HG02852 (cell line): Measurements from ENCODE around the gene DTX4.
A peak's percentile ranks its signal among the peaks of the same experiment; 100 is the strongest.

Experiments
- ATAC-seq: cut with Tn5 transposase; IDR thresholded peaks from one replicate; pipeline ENCODE4 v1.9.1; 2021; ENCODE audit warnings: mild to moderate bottlenecking, moderate library complexity; ENCODE audit not compliant: unreplicated experiment

Gene DTX4

GRCh38 chr11:59172345-59173079, 580 bp downstream of the DTX4 start:
- peak; percentile 38 for ATAC-seq

DNA sequence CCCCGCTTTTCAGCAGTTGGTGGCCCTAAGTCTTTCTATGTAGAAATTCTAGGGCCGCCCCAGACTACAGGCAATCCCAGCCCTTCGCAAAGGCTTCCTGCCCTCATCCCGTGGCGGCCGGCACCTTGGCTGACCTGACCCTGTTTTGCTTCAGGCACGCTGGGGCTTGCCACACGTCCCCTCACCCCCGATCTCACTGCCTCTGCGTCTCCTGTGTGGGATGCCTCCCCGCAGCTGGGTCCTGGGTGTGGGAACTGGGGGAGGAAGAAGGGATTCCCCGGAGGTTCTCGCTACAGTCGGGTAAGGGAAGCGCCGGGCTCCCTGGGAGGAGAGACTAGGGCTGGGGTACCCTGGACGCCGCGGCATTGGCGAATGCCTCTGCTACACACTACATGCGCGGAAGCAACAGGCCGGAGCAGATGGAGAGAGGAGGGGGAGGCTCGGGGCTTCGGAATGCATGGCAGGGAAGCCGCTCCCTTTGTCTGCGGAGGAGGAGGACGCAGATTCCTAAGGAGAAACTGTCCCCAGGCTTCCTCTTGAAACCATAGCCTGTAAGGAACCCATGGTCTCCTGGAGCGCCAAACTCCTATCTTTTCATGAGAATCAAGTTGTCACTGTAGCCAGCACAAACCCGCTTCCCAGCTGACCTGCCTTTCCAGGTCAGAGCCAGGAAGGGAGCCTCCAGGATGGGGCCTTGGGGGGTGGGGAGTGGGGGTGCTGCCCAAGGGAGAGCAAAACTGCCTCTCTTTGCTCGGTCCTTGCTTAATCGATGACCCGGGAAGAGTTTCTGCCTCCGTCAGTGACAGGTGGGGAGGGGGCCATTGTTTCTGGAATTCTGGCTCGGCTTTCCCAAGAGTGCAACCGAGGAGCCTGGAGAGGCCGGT, 1.4 kb downstream of the DTX4 start:
- ATAC-seq: peak; percentile 3

DNA sequence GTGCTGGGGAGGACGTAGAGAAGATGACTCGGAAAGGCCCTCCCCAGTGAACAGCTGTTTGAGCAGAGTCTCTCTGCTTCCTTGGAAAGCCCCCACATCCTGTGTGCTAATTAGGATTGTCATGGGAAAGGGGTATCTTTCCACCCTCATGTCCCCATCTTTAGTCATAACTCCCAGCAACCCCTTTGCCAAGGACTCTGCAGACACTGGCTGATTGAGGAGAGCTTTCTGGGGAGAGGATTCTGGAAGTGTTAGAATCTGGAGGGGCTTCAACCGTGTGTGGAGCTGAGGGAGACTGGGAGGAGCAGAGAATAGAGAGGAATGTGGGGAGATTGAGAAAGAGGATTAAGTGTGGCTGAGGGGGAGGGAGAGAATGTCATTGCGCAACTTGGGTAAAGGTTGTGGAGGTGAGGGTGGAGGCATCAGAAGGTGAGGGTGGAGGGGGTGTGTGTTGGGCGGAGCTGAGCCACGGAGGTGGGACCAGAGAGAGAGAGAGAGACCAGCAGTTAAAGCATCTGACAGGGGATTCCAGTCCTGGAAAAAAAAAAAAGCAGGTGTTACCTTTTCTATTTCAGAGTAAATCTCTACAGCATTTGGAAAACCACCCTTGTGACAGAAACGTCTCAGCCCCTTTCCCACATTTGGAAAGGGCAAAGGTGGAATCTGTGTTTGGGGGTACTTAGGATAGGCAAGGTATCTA, 2.2 kb downstream of the DTX4 start:
- ATAC-seq: no peak

DNA sequence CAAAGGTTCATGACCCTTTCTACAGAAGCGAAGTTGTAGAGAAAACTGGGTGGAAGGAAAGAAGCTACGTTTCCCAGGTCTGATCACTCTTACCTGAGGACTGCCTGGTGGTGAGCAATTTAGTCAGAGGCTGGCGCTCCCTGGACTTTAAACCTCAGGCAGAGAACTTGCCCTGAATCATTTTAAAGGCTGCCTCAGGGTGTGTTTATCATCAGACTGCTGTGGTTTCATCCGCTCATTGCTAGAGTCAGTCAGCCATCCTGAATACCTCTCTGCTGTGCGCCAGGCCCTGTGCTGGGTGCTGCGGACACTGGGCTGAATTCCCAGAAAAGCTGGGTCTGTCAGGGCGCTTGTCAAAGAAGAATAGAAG, 2.7 kb downstream of the DTX4 start:
- ATAC-seq: no peak

- no peak for ATAC-seq
Measured at GRCh38 chr11:59175091-59175501, 3.2 kb downstream of the DTX4 start.

DNA sequence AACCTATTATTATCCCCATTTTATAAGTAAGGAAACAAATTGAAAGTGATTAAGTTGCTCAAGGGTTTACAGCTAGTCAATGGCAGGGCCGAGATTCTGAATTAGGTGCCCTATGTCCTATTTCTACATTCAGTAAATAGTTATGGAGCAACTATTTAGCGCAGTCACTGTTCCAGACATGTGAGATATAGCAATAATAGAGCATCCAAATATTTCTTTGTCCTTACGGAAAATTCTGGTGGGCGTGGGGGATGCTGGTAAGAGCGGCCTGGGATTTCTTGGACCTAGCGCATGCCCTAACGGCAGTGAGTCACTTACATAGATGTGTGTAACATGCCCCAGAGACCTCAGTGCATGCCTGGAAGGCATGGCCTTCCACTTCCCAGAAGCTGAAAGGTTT, 4.4 kb downstream of the DTX4 start:
- no peak for ATAC-seq

GRCh38 chr11:59178402-59178801, 6.5 kb downstream of the DTX4 start:
- ATAC-seq: no peak

DNA sequence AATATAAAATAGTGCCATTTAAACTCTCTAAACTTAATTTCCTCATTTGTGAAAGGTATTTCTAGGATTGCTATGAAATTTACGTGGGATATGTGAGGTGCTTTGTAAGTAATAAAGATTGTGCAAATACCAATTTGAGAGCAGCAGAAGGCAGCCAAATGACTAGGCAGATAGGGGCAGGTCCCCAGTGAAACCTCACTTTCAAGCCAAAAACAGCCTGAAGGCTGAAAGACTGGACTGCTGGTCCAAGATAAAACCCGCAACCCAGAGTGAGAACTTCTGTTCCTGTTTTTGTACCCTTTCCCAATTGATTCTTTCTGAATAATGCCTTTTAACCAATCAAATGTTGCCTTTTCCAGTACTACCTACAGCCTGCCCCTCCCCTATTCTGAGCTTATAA, 7.2 kb downstream of the DTX4 start:
- no peak for ATAC-seq

DNA sequence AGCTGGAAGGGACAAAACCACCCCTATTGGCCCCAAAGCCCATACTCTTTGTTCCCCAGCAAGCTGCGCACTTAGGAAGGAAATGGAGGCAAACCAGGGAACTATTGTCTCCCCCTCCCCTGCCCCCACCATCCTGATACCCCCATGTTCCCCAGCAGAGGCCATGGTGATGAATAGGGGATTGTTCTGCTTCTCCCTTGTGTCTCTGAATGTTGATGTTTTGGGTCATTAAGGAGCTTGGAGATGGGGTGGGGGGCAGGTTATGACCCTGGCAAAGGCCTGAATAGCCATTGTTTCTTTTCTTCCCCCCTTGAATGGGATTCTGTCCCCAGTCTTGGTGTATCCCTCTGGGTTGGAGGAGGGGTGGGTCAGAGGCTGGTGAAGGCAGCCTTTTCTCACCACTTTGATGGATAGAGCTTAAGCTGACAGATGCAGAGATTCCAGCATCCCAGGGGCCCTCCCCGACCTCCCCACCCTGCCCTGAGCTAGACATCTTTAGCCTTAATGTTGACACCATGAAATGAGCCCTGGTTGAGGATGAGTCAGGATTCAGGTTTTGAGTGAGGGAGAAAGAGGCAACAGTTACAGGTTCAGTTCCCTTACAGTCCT, 8.3 kb downstream of the DTX4 start:
- ATAC-seq: no peak

GRCh38 chr11:59180907-59181306, 9.0 kb downstream of the DTX4 start:
- no peak for ATAC-seq

DNA sequence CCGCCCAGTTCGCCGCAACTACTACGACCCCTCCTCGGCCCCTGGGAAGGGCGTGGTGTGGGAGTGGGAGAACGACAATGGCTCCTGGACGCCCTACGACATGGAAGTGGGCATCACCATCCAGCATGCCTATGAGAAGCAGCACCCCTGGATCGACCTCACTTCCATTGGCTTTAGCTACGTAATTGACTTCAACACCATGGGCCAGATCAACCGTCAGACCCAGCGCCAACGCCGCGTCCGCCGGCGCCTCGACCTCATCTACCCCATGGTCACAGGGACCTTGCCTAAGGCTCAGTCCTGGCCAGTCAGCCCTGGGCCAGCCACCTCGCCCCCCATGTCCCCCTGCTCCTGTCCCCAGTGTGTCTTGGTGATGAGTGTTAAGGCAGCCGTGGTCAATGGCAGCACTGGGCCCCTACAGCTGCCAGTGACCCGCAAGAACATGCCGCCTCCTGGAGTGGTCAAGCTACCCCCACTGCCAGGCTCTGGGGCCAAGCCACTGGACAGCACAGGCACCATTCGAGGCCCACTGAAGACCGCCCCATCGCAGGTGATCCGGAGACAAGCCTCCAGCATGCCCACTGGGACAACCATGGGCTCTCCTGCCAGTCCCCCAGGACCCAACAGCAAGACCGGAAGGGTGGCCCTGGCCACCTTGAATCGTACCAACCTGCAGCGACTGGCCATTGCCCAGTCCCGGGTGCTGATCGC, 10.0 kb downstream of the DTX4 start:
- ATAC-seq: no peak

GRCh38 chr11:59182457-59183151, 10.7 kb downstream of the DTX4 start:
- no peak for ATAC-seq

GRCh38 chr11:59183771-59184170, 11.8 kb downstream of the DTX4 start:
- ATAC-seq: no peak

GRCh38 chr11:59184691-59185339, 12.9 kb downstream of the DTX4 start:
- ATAC-seq: no peak

DNA sequence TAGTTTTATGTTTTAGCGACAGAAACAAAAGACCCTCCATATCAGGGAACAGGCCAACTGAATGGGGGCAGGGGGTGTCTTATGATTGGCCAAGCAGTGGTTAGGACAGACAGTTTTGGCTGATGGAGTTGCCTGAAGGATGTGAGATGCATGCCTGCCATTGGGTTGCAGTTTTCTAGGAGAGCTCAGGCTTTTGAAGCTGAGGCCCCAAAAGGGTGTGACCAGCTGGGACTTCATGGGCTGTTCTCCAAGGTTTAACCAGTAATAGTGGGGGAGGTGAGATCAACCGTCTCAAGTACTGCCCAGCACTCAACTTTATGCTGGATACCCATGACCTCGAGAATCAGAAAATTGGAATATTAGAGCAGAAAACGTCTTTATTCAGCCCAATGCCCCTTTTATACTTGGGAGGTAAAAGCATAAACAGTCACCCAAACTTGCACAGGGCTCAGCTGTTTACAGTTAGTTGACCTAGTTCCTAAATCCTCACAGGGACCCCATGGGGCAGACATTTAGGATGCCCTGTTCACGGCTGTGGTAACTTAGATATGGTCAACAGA, 13.5 kb downstream of the DTX4 start:
- ATAC-seq: no peak

GRCh38 chr11:59186130-59186594, 14.2 kb downstream of the DTX4 start:
- ATAC-seq: peak; percentile 67

- no peak for ATAC-seq
Measured at GRCh38 chr11:59187035-59187434, 15.1 kb downstream of the DTX4 start.

DNA sequence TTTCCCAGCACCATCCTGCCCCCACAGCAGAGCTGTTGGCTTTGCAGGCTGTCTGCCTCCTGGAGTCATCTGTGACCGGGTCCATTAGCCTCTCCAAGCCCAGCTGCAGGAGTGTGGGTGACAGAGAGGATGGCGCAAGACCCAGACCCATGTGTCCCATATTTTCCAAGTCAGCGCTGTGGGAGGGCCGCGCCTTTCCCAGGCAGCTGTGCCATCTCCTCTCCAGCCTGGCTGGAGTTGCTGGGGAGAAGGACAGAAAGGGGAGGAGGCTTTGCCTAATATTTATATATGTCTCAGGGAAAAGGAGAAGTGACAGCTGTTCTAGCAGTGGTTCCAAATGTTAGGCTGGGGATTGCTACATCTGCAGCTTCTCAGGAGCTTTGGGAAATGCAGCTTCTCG, 15.7 kb downstream of the DTX4 start:
- no peak for ATAC-seq

GRCh38 chr11:59188954-59189353, 17.0 kb downstream of the DTX4 start:
- ATAC-seq: no peak
